HEK293 (cell line): ENCODE results near the gene CTCFL.

ENCODE experiments used
- CTCF ChIA-PET: fragments of 350-600 bp; formaldehyde crosslinking; extraction: SDS; loops from one replicate; lab custom pipeline; 2021; ENCODE audit warnings: antibody characterized with exemption; lab: Yijun Ruan, JAX
- POLR2A ChIA-PET: fragments of 300-600 bp; formaldehyde crosslinking; extraction: SDS; loops from one replicate; lab custom pipeline; 2020; ENCODE audit warnings: antibody characterized with exemption, inconsistent platforms; lab: Yijun Ruan, JAX
- H3K27ac ChIP-seq: fragments of 200-500 bp; sonication (Bioruptor generic); 2 replicates; pipeline ENCODE4 v1.5.1; 2014; ENCODE audit warnings: low read depth, low read length, control low read depth, inconsistent platforms; ENCODE audit errors: extremely low read depth
- H3K36me3 ChIP-seq, 2 experiments: fragments of 200-500 bp in 1 of 2; sonication (Bioruptor generic) in 1 of 2; 1 replicate in 1 of 2; 2 replicates in 1 of 2; pipeline ENCODE4 v1.5.1; 2014 to 2017; ENCODE audit warnings: inconsistent platforms in 2 of 2, low read length in 2 of 2; ENCODE audit not compliant: control insufficient read depth in 2 of 2, insufficient read depth in 1 of 2
- H3K4me1 ChIP-seq: fragments of 200-500 bp; sonication (Bioruptor generic); 2 replicates; pipeline ENCODE4 v1.5.1; 2014; ENCODE audit warnings: mild to moderate bottlenecking, low read length, inconsistent platforms; ENCODE audit not compliant: control insufficient read depth, insufficient read depth
- H3K4me3 ChIP-seq: 2 replicates; pipeline ENCODE4 v1.5.1; 2011; ENCODE audit warnings: low read depth, mild to moderate bottlenecking, control low read depth, low read length, moderate library complexity
- H3K9me3 ChIP-seq: fragments of 200-500 bp; sonication (Bioruptor generic); 2 replicates; pipeline ENCODE4 v1.5.1; 2014; ENCODE audit warnings: low read depth, low read length, inconsistent platforms; ENCODE audit not compliant: control insufficient read depth, insufficient read depth
- HOXA7 ChIP-seq: sonication (generic); formaldehyde crosslinking; IDR thresholded peaks from 2 replicates; pipeline ENCODE4 v1.8.1; 2022; ENCODE audit warnings: missing genetic modification reagents, borderline replicate concordance
- KLF10 ChIP-seq: fragments of 450-650 bp; IDR thresholded peaks from 2 replicates; pipeline ENCODE4 v1.5.1; 2018; ENCODE audit warnings: missing biosample characterization, mild to moderate bottlenecking, missing genetic modification characterization
- MZF1 ChIP-seq: fragments of 450-650 bp; formaldehyde crosslinking; IDR thresholded peaks from 2 replicates; pipeline ENCODE4 v1.5.1; 2017; ENCODE audit warnings: missing biosample characterization, missing genetic modification characterization, borderline replicate concordance
- PRDM10 ChIP-seq: fragments of 450-650 bp; formaldehyde crosslinking; IDR thresholded peaks from 2 replicates; pipeline ENCODE4 v1.5.1; 2016; ENCODE audit warnings: missing biosample characterization, missing genetic modification characterization
- REST ChIP-seq: fragments of 450-650 bp; formaldehyde crosslinking; IDR thresholded peaks from 2 replicates; pipeline ENCODE4 v1.5.1; 2016; ENCODE audit warnings: missing biosample characterization, missing genetic modification characterization
- SP2 ChIP-seq: fragments of 450-650 bp; formaldehyde crosslinking; IDR thresholded peaks from 2 replicates; pipeline ENCODE4 v1.5.1; 2016; ENCODE audit warnings: missing biosample characterization, missing genetic modification characterization
- YY1 ChIP-seq: fragments of 450-650 bp; formaldehyde crosslinking; IDR thresholded peaks from 2 replicates; pipeline ENCODE4 v1.5.1; 2018; ENCODE audit warnings: missing biosample characterization, missing genetic modification characterization
- YY2 ChIP-seq: fragments of 450-650 bp; formaldehyde crosslinking; IDR thresholded peaks from 2 replicates; pipeline ENCODE4 v1.5.1; 2016; ENCODE audit warnings: missing biosample characterization, missing genetic modification characterization
- ZFHX2 ChIP-seq: fragments of 450-650 bp; formaldehyde crosslinking; conservative IDR thresholded peaks from 2 replicates; pipeline ENCODE4 v1.5.1; 2016; ENCODE audit warnings: missing biosample characterization, missing genetic modification characterization
- ZFP37 ChIP-seq: fragments of 450-650 bp; formaldehyde crosslinking; IDR thresholded peaks from 2 replicates; pipeline ENCODE4 v1.5.1; 2016; ENCODE audit warnings: missing biosample characterization, missing genetic modification characterization
- ZNF148 ChIP-seq: fragments of 450-650 bp; formaldehyde crosslinking; IDR thresholded peaks from 2 replicates; pipeline ENCODE4 v1.5.0; 2017; ENCODE audit warnings: missing biosample characterization, missing genetic modification characterization, borderline replicate concordance
- ZNF280C ChIP-seq: fragments of 450-650 bp; formaldehyde crosslinking; IDR thresholded peaks from 2 replicates; pipeline ENCODE4 v1.5.1; 2016; ENCODE audit warnings: missing biosample characterization, missing genetic modification characterization
- ZNF280D ChIP-seq: fragments of 450-650 bp; formaldehyde crosslinking; IDR thresholded peaks from 2 replicates; pipeline ENCODE4 v1.5.1; 2016; ENCODE audit warnings: missing biosample characterization, missing genetic modification characterization
- ZNF433 ChIP-seq: fragments of 450-650 bp; formaldehyde crosslinking; IDR thresholded peaks from 2 replicates; pipeline ENCODE4 v1.5.1; 2016; ENCODE audit warnings: missing biosample characterization, missing genetic modification characterization, low read depth
- ZNF529 ChIP-seq: fragments of 450-650 bp; formaldehyde crosslinking; IDR thresholded peaks from 2 replicates; pipeline ENCODE4 v1.5.1; 2017; ENCODE audit warnings: missing genetic modification characterization, missing biosample characterization; ENCODE audit not compliant: insufficient replicate concordance
- ZNF629 ChIP-seq: fragments of 450-650 bp; formaldehyde crosslinking; IDR thresholded peaks from 2 replicates; pipeline ENCODE4 v1.5.1; 2017; ENCODE audit warnings: missing biosample characterization, missing genetic modification characterization
- ZNF76 ChIP-seq: fragments of 450-650 bp; formaldehyde crosslinking; IDR thresholded peaks from 2 replicates; pipeline ENCODE4; 2016; ENCODE audit warnings: low read depth, missing biosample characterization, missing genetic modification characterization, borderline replicate concordance
- ZXDB ChIP-seq: fragments of 450-650 bp; formaldehyde crosslinking; IDR thresholded peaks from 2 replicates; pipeline ENCODE4 v1.5.1; 2016; ENCODE audit warnings: missing biosample characterization, missing genetic modification characterization

The CTCFL gene

GRCh38 chr20:57555457-57556184 is 30.7 kb upstream of the CTCFL start (continued):
- TF ChIP-seq ZNF529 (tag by site-specific recombination): no peak
- no peak for TF ChIP-seq ZNF148 (tag by site-specific recombination)
- TF ChIP-seq ZNF280C (tag by site-specific recombination): no peak
- TF ChIP-seq MZF1 (tag by site-specific recombination): no peak

GRCh38 chr20:57553376-57554018 is 28.6 kb upstream of the CTCFL start:
- Histone ChIP-seq H3K27ac (no peak overlapping the region), H3K9me3 (no peaks in the 10 kb centered on the region), H3K4me1 (no peaks in the 10 kb centered on the region), H3K36me3 (no peaks in the 10 kb centered on the region), H3K4me3 (no peak overlapping the region)
- POLR2A ChIA-PET: no interaction called here
- CTCF ChIA-PET: interaction anchor here (1.5 to 1.7 kb wide), 2 partner anchors 21 to 30 kb away, joined by 3 read pairs; no protein-coding TSS in a partner anchor
- no peak for TF ChIP-seq HOXA7
- no peak for TF ChIP-seq YY2 (tag by site-specific recombination)
- no peak for TF ChIP-seq ZNF629 (tag by site-specific recombination)
- TF ChIP-seq ZNF280D: no peak
- TF ChIP-seq PRDM10: no peak
- TF ChIP-seq ZNF433: no peak
- no peak for TF ChIP-seq ZXDB (tag by site-specific recombination)
- no peak for TF ChIP-seq YY1
- TF ChIP-seq ZNF76 (tag by site-specific recombination): no peak
- TF ChIP-seq KLF10 (tag by site-specific recombination): no peak
- no peak for TF ChIP-seq ZFP37
- no peak for TF ChIP-seq ZFHX2 (tag by site-specific recombination)
- TF ChIP-seq REST (tag by site-specific recombination): no peak
- TF ChIP-seq SP2 (tag by site-specific recombination): no peak
